ENCODE data around the gene OXTR.
"Not testable (repeated sequence)": the region's sequence is repeated elsewhere in the genome, so short reads cannot be mapped to it uniquely, and the experiment has no call there.

The OXTR gene

DNA sequence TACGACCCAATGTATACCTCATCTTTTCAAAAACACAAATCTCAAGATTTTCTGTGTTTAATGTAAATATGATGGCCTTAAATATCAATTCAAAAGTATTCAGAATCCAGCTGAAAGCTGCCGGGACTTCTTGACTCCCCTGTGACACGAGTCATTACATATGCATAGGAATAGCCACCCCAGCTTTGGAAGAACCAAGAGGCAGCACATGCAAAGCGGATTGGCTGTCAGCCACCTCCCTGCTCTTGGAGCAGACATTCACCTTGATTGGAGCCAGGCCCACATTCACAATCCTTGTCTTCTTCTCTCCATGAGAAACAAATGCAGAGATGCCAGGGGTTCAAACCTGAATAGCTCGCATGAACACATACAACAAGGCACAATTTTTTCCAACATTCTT lies 46.6 kb downstream of the OXTR start:
- H3K9me3 ChIP-seq, result no peaks in the 10 kb centered on the region
- no peaks in the 10 kb centered on the region for H3K27me3 ChIP-seq
- no peak overlapping the region for H3K27ac ChIP-seq
- H3K36me3 ChIP-seq, result no peaks in the 10 kb centered on the region
- TF ChIP-seq CTCF (IDR thresholded peaks at IDR 0.05), result no peak
- no peaks in the 10 kb centered on the region for H3K4me1 ChIP-seq (ENCODE audit: control insufficient read depth in 1 of 2, insufficient read depth in 1 of 2, low read depth in 1 of 2, low read length in 1 of 2)
- H3K4me3 ChIP-seq (ENCODE audit: low read depth in 1 of 2, low read length in 1 of 2), result no peak overlapping the region

DNA sequence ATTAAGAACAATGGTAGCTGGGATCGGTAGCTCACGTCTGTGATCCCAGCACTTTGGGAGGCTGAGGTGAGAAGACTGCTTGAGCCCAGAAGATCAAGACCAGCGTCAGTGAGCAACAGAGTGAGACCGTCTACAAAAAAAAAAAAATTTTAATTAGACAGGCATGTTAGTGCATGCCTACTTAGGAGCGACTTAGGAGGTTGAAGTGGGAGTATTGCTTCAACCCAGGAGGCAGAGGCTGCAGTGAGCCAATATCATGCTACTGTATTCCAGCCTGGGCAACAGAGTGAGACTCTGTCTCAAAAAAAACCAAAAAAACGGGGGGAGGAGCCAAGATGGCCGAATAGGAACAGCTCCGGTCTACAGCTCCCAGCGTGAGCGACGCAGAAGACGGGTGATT lies 53.7 kb downstream of the OXTR start:
- not testable (repeated sequence) for H3K4me1 ChIP-seq (ENCODE audit: control insufficient read depth in 1 of 2, insufficient read depth in 1 of 2, low read depth in 1 of 2, low read length in 1 of 2); H3K27ac ChIP-seq; H3K36me3 ChIP-seq; H3K27me3 ChIP-seq; H3K9me3 ChIP-seq; H3K4me3 ChIP-seq (ENCODE audit: low read depth in 1 of 2, low read length in 1 of 2)

- H3K27ac ChIP-seq, result no peak overlapping the region
- no peaks in the 10 kb centered on the region for H3K4me1 ChIP-seq (ENCODE audit: control insufficient read depth in 1 of 2, insufficient read depth in 1 of 2, low read depth in 1 of 2, low read length in 1 of 2)
- H3K27me3 ChIP-seq, result no peaks in the 10 kb centered on the region
- H3K36me3 ChIP-seq, result no peaks in the 10 kb centered on the region
- no peaks in the 10 kb centered on the region for H3K9me3 ChIP-seq
- H3K4me3 ChIP-seq (ENCODE audit: low read depth in 1 of 2, low read length in 1 of 2), result no peak overlapping the region
- no peak for TF ChIP-seq CTCF (IDR thresholded peaks at IDR 0.05)
Measured at GRCh38 chr3:8713901-8714759, 55.3 kb downstream of the OXTR start.

- H3K27ac ChIP-seq, result no peak overlapping the region
- no peaks in the 10 kb centered on the region for H3K27me3 ChIP-seq
- no peaks in the 10 kb centered on the region for H3K9me3 ChIP-seq
- no peaks in the 10 kb centered on the region for H3K36me3 ChIP-seq
- H3K4me3 ChIP-seq (ENCODE audit: low read depth in 1 of 2, low read length in 1 of 2), result no peak overlapping the region
- H3K4me1 ChIP-seq (ENCODE audit: control insufficient read depth in 1 of 2, insufficient read depth in 1 of 2, low read depth in 1 of 2, low read length in 1 of 2), result no peaks in the 10 kb centered on the region
- no peak for TF ChIP-seq CTCF (IDR thresholded peaks at IDR 0.05)
Measured at GRCh38 chr3:8712908-8713255, 56.5 kb downstream of the OXTR start.

DNA sequence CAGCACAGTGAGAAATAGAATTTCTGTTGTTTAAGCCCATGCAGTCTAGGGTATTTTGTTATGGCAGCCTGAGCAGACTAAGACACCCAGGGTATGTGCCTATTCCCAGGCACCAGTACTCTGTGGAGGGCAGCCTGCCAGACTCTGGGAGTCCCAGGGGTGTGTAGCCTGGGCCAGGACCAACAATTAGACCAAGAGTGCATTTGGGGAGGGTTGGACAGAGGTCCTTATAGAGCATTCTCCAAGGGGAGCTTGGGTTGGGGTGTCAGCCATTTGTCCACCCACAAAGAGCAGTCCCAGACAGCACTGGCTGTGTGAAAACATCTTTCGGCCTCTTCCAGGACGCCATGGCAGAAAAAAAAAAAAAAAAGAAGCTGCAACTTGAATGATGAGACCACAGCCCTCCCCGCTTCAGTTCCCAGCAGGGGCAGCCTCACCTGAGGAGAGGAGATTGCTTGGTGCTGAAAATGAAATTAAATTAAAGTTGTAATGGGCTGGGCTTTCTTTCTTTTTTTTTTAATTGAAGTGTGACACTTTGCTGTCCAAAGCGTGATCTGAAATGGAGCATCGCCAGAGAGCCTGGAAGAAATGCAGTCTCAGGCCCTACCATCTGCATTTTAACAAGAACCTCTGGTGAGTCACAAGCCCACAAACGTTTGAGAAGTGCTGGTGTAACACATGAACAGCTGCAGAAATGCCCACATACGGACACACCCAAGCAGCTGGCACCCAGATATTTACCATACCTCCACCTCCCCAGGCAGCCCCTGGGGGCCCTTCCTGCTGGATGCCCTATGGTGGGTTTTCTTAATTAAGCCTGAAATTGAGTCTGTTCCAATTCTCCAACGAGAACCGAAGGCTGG lies 57.1 kb downstream of the OXTR start:
- Histone ChIP-seq H3K4me3 (ENCODE audit: low read depth in 1 of 2, low read length in 1 of 2) (no peak overlapping the region), H3K4me1 (ENCODE audit: control insufficient read depth in 1 of 2, insufficient read depth in 1 of 2, low read depth in 1 of 2, low read length in 1 of 2) (no peaks in the 10 kb centered on the region)
- TF ChIP-seq CTCF (IDR thresholded peaks at IDR 0.05), result no peak

More for the DNA sequence above, 57.1 kb downstream of the OXTR start:
- Histone ChIP-seq H3K27me3 (no peaks in the 10 kb centered on the region), H3K9me3 (no peaks in the 10 kb centered on the region), H3K36me3 (no peaks in the 10 kb centered on the region), H3K27ac (no peak overlapping the region)
